SK-N-SH treated with all-trans-retinoic acid at 6 μM for 48 hours (cell line): ENCODE data around the gene MGMT.

Experiments used
- ATAC-seq: fragments of 200-7000 bp; cut with Tn5 transposase; 3 replicates; pipeline ENCODE4 v1.9.1; 2020; ENCODE audit warnings: mild to moderate bottlenecking, moderate library complexity
- ARNTL ChIP-seq: fragments of 450-650 bp; formaldehyde crosslinking; IDR thresholded peaks from 2 replicates; pipeline ENCODE4 v1.5.0; 2020; ENCODE audit warnings: low read depth, mild to moderate bottlenecking, moderate library complexity, borderline replicate concordance
- BACH2 ChIP-seq: fragments of 250-450 bp; sonication (Bioruptor Pico); IDR thresholded peaks from 2 replicates; pipeline ENCODE4 v1.9.0; 2021; ENCODE audit warnings: mild to moderate bottlenecking, borderline replicate concordance
- CSDC2 ChIP-seq: fragments of 250-450 bp; sonication (Bioruptor Pico); IDR thresholded peaks from 2 replicates; pipeline ENCODE4 v1.5.0; 2020; ENCODE audit warnings: mild to moderate bottlenecking, moderate library complexity
- ESRRG ChIP-seq: fragments of 250-450 bp; sonication (Bioruptor Pico); IDR thresholded peaks from 2 replicates; pipeline ENCODE4 v1.6.1; 2021; ENCODE audit warnings: mild to moderate bottlenecking
- GLIS3 ChIP-seq: fragments of 250-450 bp; sonication (Bioruptor Pico); IDR thresholded peaks from 2 replicates; pipeline ENCODE4 v1.5.0; 2020; ENCODE audit warnings: mild to moderate bottlenecking, moderate library complexity
- ISL1 ChIP-seq: fragments of 250-450 bp; sonication (Bioruptor Pico); IDR thresholded peaks from 2 replicates; pipeline ENCODE4 v2.1.2; 2022; ENCODE audit warnings: mild to moderate bottlenecking, moderate library complexity
- OSR1 ChIP-seq: fragments of 250-450 bp; sonication (Bioruptor Pico); IDR thresholded peaks from 2 replicates; pipeline ENCODE4 v1.8.0; 2022; ENCODE audit warnings: moderate library complexity, mild to moderate bottlenecking, inconsistent platforms
- PPARA ChIP-seq: fragments of 250-450 bp; sonication (Bioruptor Pico); IDR thresholded peaks from 2 replicates; pipeline ENCODE4 v1.5.0; 2020; ENCODE audit warnings: mild to moderate bottlenecking, borderline replicate concordance
- RARB ChIP-seq: fragments of 250-450 bp; sonication (Bioruptor Pico); IDR thresholded peaks from 2 replicates; pipeline ENCODE4 v1.8.0; 2021; ENCODE audit warnings: mild to moderate bottlenecking, moderate library complexity
- TCF4 ChIP-seq: fragments of 250-450 bp; sonication (Bioruptor Pico); IDR thresholded peaks from 2 replicates; pipeline ENCODE4 v1.8.0; 2021; ENCODE audit warnings: mild to moderate bottlenecking, moderate library complexity, borderline replicate concordance
- TOX ChIP-seq: fragments of 250-450 bp; sonication (Bioruptor Pico); IDR thresholded peaks from 2 replicates; pipeline ENCODE4 v1.8.0; 2021; ENCODE audit warnings: mild to moderate bottlenecking, moderate library complexity, borderline replicate concordance
- ZC3H10 ChIP-seq: fragments of 250-450 bp; sonication (Bioruptor Pico); IDR thresholded peaks from 2 replicates; pipeline ENCODE4 v1.5.1; 2021; ENCODE audit warnings: mild to moderate bottlenecking, moderate library complexity
- ZFP3 ChIP-seq: fragments of 250-450 bp; sonication (Bioruptor Pico); IDR thresholded peaks from 2 replicates; pipeline ENCODE4 v1.5.0; 2020; ENCODE audit warnings: mild to moderate bottlenecking, moderate library complexity
- ZFP30 ChIP-seq: fragments of 450-650 bp; formaldehyde crosslinking; IDR thresholded peaks from 2 replicates; pipeline ENCODE4 v1.5.0; 2022; ENCODE audit warnings: mild to moderate bottlenecking, moderate library complexity
- ZNF565 ChIP-seq: fragments of 450-650 bp; formaldehyde crosslinking; conservative IDR thresholded peaks from 2 replicates; pipeline ENCODE4 v1.5.0; 2020; ENCODE audit warnings: low read depth, mild to moderate bottlenecking, moderate library complexity
- ZNF8 ChIP-seq: fragments of 450-650 bp; formaldehyde crosslinking; IDR thresholded peaks from 2 replicates; pipeline ENCODE4 v1.5.0; 2020; ENCODE audit warnings: mild to moderate bottlenecking, moderate library complexity
- TF ChIP-seq, protein P1 (sequence below): fragments of 250-450 bp; sonication (Bioruptor Pico); IDR thresholded peaks from 2 replicates; pipeline ENCODE4 v1.5.0; 2020; ENCODE audit warnings: mild to moderate bottlenecking, moderate library complexity
- TF ChIP-seq, protein P2 (sequence below): fragments of 250-450 bp; sonication (Bioruptor Pico); IDR thresholded peaks from 2 replicates; pipeline ENCODE4 v1.8.0; 2020; ENCODE audit warnings: mild to moderate bottlenecking, moderate library complexity, borderline replicate concordance
- TF ChIP-seq, protein P3 (sequence below): fragments of 250-450 bp; sonication (Bioruptor Pico); IDR thresholded peaks from 2 replicates; pipeline ENCODE4 v1.5.1; 2020; ENCODE audit warnings: low read depth, mild to moderate bottlenecking, moderate library complexity
- TF ChIP-seq, protein P4 (sequence below): fragments of 250-450 bp; sonication (Bioruptor Pico); IDR thresholded peaks from 2 replicates; pipeline ENCODE4 v1.8.0; 2021; ENCODE audit warnings: low read depth, mild to moderate bottlenecking, moderate library complexity, borderline replicate concordance

Gene MGMT

DNA sequence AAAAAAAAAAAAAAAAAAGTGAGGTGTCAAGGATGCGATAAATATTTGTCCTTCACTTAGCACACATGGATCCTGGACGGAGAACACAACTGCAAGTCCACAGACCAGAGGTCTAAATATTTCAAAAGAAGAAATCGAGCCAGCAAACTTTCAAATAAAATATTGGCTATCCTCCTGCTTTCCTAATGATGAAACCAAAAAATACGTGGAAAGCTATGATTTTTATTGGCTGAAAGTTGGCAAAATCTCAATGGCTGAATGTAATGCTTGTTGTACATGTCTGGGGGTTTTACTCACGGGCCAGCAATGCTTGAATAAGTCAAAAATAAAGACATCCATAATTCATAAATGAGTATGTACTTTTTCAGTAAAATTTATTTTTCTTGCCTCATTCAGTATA lies 19.0 kb upstream of the MGMT start:
- TF ChIP-seq, protein P1, sequence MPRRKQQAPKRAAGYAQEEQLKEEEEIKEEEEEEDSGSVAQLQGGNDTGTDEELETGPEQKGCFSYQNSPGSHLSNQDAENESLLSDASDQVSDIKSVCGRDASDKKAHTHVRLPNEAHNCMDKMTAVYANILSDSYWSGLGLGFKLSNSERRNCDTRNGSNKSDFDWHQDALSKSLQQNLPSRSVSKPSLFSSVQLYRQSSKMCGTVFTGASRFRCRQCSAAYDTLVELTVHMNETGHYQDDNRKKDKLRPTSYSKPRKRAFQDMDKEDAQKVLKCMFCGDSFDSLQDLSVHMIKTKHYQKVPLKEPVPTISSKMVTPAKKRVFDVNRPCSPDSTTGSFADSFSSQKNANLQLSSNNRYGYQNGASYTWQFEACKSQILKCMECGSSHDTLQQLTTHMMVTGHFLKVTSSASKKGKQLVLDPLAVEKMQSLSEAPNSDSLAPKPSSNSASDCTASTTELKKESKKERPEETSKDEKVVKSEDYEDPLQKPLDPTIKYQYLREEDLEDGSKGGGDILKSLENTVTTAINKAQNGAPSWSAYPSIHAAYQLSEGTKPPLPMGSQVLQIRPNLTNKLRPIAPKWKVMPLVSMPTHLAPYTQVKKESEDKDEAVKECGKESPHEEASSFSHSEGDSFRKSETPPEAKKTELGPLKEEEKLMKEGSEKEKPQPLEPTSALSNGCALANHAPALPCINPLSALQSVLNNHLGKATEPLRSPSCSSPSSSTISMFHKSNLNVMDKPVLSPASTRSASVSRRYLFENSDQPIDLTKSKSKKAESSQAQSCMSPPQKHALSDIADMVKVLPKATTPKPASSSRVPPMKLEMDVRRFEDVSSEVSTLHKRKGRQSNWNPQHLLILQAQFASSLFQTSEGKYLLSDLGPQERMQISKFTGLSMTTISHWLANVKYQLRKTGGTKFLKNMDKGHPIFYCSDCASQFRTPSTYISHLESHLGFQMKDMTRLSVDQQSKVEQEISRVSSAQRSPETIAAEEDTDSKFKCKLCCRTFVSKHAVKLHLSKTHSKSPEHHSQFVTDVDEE (CRISPR knock-in tag): no peak
- TF ChIP-seq RARB (CRISPR knock-in tag) (no peak), ZNF565 (CRISPR knock-in tag) (no peak), ISL1 (CRISPR knock-in tag) (no peak), TOX (CRISPR knock-in tag) (no peak), ZFP3 (CRISPR knock-in tag) (no peak), BACH2 (CRISPR knock-in tag) (no peak), GLIS3 (CRISPR knock-in tag) (no peak), ESRRG (CRISPR knock-in tag) (no peak), ZC3H10 (no peak), PPARA (no peak), CSDC2 (CRISPR knock-in tag) (no peak), OSR1 (no peak), ZNF8 (CRISPR knock-in tag) (no peak), TCF4 (no peak), ARNTL (no peak)
- TF ChIP-seq, protein P2, sequence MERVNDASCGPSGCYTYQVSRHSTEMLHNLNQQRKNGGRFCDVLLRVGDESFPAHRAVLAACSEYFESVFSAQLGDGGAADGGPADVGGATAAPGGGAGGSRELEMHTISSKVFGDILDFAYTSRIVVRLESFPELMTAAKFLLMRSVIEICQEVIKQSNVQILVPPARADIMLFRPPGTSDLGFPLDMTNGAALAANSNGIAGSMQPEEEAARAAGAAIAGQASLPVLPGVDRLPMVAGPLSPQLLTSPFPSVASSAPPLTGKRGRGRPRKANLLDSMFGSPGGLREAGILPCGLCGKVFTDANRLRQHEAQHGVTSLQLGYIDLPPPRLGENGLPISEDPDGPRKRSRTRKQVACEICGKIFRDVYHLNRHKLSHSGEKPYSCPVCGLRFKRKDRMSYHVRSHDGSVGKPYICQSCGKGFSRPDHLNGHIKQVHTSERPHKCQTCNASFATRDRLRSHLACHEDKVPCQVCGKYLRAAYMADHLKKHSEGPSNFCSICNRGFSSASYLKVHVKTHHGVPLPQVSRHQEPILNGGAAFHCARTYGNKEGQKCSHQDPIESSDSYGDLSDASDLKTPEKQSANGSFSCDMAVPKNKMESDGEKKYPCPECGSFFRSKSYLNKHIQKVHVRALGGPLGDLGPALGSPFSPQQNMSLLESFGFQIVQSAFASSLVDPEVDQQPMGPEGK: no peak
- TF ChIP-seq, protein P3, sequence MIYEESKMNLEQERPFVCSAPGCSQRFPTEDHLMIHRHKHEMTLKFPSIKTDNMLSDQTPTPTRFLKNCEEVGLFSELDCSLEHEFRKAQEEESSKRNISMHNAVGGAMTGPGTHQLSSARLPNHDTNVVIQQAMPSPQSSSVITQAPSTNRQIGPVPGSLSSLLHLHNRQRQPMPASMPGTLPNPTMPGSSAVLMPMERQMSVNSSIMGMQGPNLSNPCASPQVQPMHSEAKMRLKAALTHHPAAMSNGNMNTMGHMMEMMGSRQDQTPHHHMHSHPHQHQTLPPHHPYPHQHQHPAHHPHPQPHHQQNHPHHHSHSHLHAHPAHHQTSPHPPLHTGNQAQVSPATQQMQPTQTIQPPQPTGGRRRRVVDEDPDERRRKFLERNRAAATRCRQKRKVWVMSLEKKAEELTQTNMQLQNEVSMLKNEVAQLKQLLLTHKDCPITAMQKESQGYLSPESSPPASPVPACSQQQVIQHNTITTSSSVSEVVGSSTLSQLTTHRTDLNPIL (CRISPR knock-in tag): no peak

DNA sequence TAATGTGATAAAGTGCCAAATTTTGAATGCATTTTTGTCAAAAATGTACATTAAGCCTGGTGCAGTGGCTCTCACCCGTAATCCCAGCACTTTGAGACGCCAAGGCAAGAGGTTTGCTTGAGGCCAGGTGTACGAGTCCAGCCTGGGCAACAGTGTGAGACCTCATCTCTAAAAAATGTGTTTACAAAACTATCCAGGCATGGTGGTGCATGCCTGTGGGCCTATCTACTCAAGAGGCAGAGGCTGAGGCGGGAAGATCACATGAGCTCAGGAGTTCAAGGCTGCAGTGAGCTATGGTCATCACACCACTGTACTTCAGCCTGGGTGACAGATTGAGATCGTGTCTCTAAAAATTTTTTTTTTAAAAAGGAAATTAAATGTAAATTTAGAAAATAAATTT lies 18.5 kb upstream of the MGMT start:
- ATAC-seq: no peak
- TF ChIP-seq ZFP30 (CRISPR knock-in tag): no peak
- TF ChIP-seq PPARA: no peak
- no peak for TF ChIP-seq ARNTL
- TF ChIP-seq TOX (CRISPR knock-in tag): no peak
- TF ChIP-seq CSDC2 (CRISPR knock-in tag): no peak
- TF ChIP-seq, protein P3 (CRISPR knock-in tag): no peak
- TF ChIP-seq, protein P4, sequence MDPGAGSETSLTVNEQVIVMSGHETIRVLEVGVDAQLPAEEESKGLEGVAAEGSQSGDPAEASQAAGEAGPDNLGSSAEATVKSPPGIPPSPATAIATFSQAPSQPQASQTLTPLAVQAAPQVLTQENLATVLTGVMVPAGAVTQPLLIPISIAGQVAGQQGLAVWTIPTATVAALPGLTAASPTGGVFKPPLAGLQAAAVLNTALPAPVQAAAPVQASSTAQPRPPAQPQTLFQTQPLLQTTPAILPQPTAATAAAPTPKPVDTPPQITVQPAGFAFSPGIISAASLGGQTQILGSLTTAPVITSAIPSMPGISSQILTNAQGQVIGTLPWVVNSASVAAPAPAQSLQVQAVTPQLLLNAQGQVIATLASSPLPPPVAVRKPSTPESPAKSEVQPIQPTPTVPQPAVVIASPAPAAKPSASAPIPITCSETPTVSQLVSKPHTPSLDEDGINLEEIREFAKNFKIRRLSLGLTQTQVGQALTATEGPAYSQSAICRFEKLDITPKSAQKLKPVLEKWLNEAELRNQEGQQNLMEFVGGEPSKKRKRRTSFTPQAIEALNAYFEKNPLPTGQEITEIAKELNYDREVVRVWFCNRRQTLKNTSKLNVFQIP (CRISPR knock-in tag): no peak
- TF ChIP-seq OSR1: no peak
- TF ChIP-seq GLIS3 (CRISPR knock-in tag): no peak

More for the DNA sequence above, 19.0 kb upstream of the MGMT start:
- ATAC-seq: no peak

DNA sequence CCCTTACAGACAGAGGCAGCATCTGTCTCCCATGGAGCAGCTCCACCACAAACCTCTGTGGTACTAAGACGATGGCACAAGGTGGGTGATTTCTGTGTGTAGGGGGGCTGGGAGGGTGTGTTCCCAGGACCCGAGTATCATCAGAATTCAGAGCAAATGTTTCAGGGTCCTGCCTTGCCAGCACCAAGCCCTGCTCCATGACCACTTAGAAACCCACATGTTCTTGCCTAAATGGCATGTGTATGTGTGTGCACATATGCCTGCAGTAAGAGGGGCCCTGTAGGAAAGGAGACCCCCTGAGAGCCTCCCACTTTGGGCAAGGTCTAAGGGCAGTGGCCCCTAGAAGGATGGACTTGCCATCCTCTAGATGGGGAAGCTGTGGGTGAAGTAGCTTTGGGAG lies 17.1 kb upstream of the MGMT start:
- ATAC-seq: no peak
- TF ChIP-seq BACH2 (CRISPR knock-in tag) (no peak), ARNTL (no peak), ZC3H10 (no peak), ZFP30 (CRISPR knock-in tag) (no peak), PPARA (no peak), ESRRG (CRISPR knock-in tag) (no peak), OSR1 (no peak), TCF4 (no peak), ISL1 (CRISPR knock-in tag) (no peak), TOX (CRISPR knock-in tag) (no peak)
- TF ChIP-seq, protein P4 (CRISPR knock-in tag): no peak
- TF ChIP-seq, protein P3 (CRISPR knock-in tag): no peak
- TF ChIP-seq, protein P2: no peak
